Glutamatergic neuron (in vitro differentiated cells): ENCODE data around the gene HBB. TPM values are rescaled to one million over a fixed set of nuclear protein-coding genes. Genes with fewer than 3 reads are reported as not detected.

Experiments
- DNase-seq: peaks from one replicate; pipeline ENCODE4 v3.0.0; 2022
- H3K27ac Mint-ChIP-seq: one replicate; pipeline ENCODE4 v1.8.0; 2020; ENCODE audit warnings: mild to moderate bottlenecking, mixed read lengths, inconsistent platforms; ENCODE audit not compliant: unreplicated experiment
- H3K27me3 Mint-ChIP-seq: one replicate; pipeline ENCODE4 v1.8.0; 2020; ENCODE audit warnings: mild to moderate bottlenecking, moderate library complexity, mixed read lengths, inconsistent platforms; ENCODE audit not compliant: unreplicated experiment
- H3K36me3 Mint-ChIP-seq: one replicate; pipeline ENCODE4 v1.8.0; 2020; ENCODE audit warnings: mild to moderate bottlenecking, mixed read lengths, inconsistent platforms; ENCODE audit not compliant: unreplicated experiment
- H3K4me1 Mint-ChIP-seq: one replicate; pipeline ENCODE4 v1.8.0; 2020; ENCODE audit warnings: mild to moderate bottlenecking, low read depth, mixed read lengths, inconsistent platforms; ENCODE audit not compliant: unreplicated experiment
- H3K4me3 Mint-ChIP-seq: one replicate; pipeline ENCODE4 v1.8.0; 2020; ENCODE audit warnings: mild to moderate bottlenecking, mixed read lengths, inconsistent platforms; ENCODE audit not compliant: unreplicated experiment
- H3K9me3 Mint-ChIP-seq: one replicate; pipeline ENCODE4 v1.8.0; 2020; ENCODE audit warnings: mild to moderate bottlenecking, moderate library complexity, mixed read lengths, inconsistent platforms; ENCODE audit not compliant: unreplicated experiment
- total RNA-seq: library from RNA; stranded (reverse); fragmentation: NEBNext Ultra II Directional; extraction: Animal tissue kit (Norgen Biotek cat#: 25700); gene quantifications from one replicate; pipeline ENCODE4 v1.2.1, GENCODE V29; 2021; ENCODE audit not compliant: unreplicated experiment
- TF ChIP-seq, protein P1 (sequence below): fragments of 200-600 bp; sonication (generic); IDR thresholded peaks from one replicate; pipeline ENCODE4 v1.5.0; 2021; ENCODE audit not compliant: partially characterized antibody, unreplicated experiment

Gene HBB
- total RNA-seq, 1 donor from 2014 or later = not detected

GRCh38 chr11:5247472-5248192 is 20.8 kb upstream of the HBB start:
- H3K9me3 Mint-ChIP-seq = peaks cover 2% of the 10 kb centered on the region
- H3K4me1 Mint-ChIP-seq = no peaks in the 10 kb centered on the region
- TF ChIP-seq, protein P1, sequence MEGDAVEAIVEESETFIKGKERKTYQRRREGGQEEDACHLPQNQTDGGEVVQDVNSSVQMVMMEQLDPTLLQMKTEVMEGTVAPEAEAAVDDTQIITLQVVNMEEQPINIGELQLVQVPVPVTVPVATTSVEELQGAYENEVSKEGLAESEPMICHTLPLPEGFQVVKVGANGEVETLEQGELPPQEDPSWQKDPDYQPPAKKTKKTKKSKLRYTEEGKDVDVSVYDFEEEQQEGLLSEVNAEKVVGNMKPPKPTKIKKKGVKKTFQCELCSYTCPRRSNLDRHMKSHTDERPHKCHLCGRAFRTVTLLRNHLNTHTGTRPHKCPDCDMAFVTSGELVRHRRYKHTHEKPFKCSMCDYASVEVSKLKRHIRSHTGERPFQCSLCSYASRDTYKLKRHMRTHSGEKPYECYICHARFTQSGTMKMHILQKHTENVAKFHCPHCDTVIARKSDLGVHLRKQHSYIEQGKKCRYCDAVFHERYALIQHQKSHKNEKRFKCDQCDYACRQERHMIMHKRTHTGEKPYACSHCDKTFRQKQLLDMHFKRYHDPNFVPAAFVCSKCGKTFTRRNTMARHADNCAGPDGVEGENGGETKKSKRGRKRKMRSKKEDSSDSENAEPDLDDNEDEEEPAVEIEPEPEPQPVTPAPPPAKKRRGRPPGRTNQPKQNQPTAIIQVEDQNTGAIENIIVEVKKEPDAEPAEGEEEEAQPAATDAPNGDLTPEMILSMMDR = no peak
- no peak overlapping the region for H3K27ac Mint-ChIP-seq
- no peaks in the 10 kb centered on the region for H3K36me3 Mint-ChIP-seq
- no peak overlapping the region for H3K4me3 Mint-ChIP-seq
- DNase-seq = no peak
- no peaks in the 10 kb centered on the region for H3K27me3 Mint-ChIP-seq

GRCh38 chr11:5246772-5247471 is 20.1 kb upstream of the HBB start:
- peaks cover 2% of the 10 kb centered on the region for H3K9me3 Mint-ChIP-seq
- DNase-seq = no peak
- no peaks in the 10 kb centered on the region for H3K27me3 Mint-ChIP-seq
- TF ChIP-seq, protein P1 = no peak
- H3K4me1 Mint-ChIP-seq = no peaks in the 10 kb centered on the region
- no peaks in the 10 kb centered on the region for H3K36me3 Mint-ChIP-seq
- no peak overlapping the region for H3K4me3 Mint-ChIP-seq
- no peak overlapping the region for H3K27ac Mint-ChIP-seq

- Mint-ChIP-seq H3K27ac (no peak overlapping the region), H3K27me3 (no peaks in the 10 kb centered on the region), H3K36me3 (no peaks in the 10 kb centered on the region), H3K9me3 (peaks cover 2% of the 10 kb centered on the region), H3K4me3 (no peak overlapping the region), H3K4me1 (no peaks in the 10 kb centered on the region)
- TF ChIP-seq, protein P1 = no peak
- DNase-seq = no peak
These were observed 18.3 kb upstream of the HBB start for GRCh38 chr11:5245155-5245554.

GRCh38 chr11:5243816-5244180 is 16.9 kb upstream of the HBB start:
- DNase-seq = no peak
- H3K27me3 Mint-ChIP-seq = no peaks in the 10 kb centered on the region
- H3K9me3 Mint-ChIP-seq = no peaks in the 10 kb centered on the region
- TF ChIP-seq, protein P1 = no peak
- H3K4me1 Mint-ChIP-seq = no peaks in the 10 kb centered on the region
- no peak overlapping the region for H3K27ac Mint-ChIP-seq
- no peaks in the 10 kb centered on the region for H3K36me3 Mint-ChIP-seq
- H3K4me3 Mint-ChIP-seq = no peak overlapping the region
